CD4-positive, alpha-beta T cell treated with Interleukin-6 at 100 ng/mL for 8 hours (primary cell): ENCODE data around the gene ZNF384.

Experiments
- DNase-seq: peaks from one replicate; pipeline ENCODE4 v3.0.0-alpha.2; 2020; ENCODE audit warnings: mixed read lengths, low spot score

ZNF384 gene

GRCh38 chr12:6699259-6699988 is 10.2 kb upstream of the ZNF384 start:
- no peak for DNase-seq

GRCh38 chr12:6698352-6699046 is 9.3 kb upstream of the ZNF384 start:
- no peak for DNase-seq

- DNase-seq = no peak
These were observed 8.6 kb upstream of the ZNF384 start for GRCh38 chr12:6697584-6698351.

- no peak for DNase-seq
These were observed 7.8 kb upstream of the ZNF384 start for GRCh38 chr12:6696690-6697583.

GRCh38 chr12:6695313-6696045 is 6.3 kb upstream of the ZNF384 start:
- no peak for DNase-seq

GRCh38 chr12:6694701-6695100 is 5.5 kb upstream of the ZNF384 start:
- DNase-seq = no peak

GRCh38 chr12:6693832-6694355 is 4.7 kb upstream of the ZNF384 start:
- DNase-seq = no peak

- DNase-seq = no peak
These were observed 3.7 kb upstream of the ZNF384 start for GRCh38 chr12:6692888-6693287.

GRCh38 chr12:6691473-6691872 is 2.3 kb upstream of the ZNF384 start:
- DNase-seq = no peak

GRCh38 chr12:6688543-6688998 is 604 bp downstream of the ZNF384 start:
- peak; percentile 40 for DNase-seq

GRCh38 chr12:6685814-6686213 is 3.4 kb downstream of the ZNF384 start:
- DNase-seq = no peak

- DNase-seq = peak; percentile 39
These were observed 4.6 kb downstream of the ZNF384 start for GRCh38 chr12:6684609-6685008.

GRCh38 chr12:6676962-6677361 is 12.2 kb downstream of the ZNF384 start:
- no peak for DNase-seq

GRCh38 chr12:6672143-6672542 is 17.0 kb downstream of the ZNF384 start:
- DNase-seq = no peak

- no peak for DNase-seq
These were observed 21.5 kb downstream of the ZNF384 start for GRCh38 chr12:6667559-6668210.

GRCh38 chr12:6666211-6666610 is 23.0 kb downstream of the ZNF384 start:
- DNase-seq = no peak

- no peak for DNase-seq
These were observed 24.3 kb downstream of the ZNF384 start for GRCh38 chr12:6664902-6665301.

- DNase-seq = peak; percentile 99
These were observed 26.1 kb downstream of the ZNF384 start, which contains the start of gene ING4 for GRCh38 chr12:6662906-6663742. Gene ING4 (minus strand): TSS chr12:6663119. CDS start chr12:6663101, 18 bp downstream.

- no peak for DNase-seq
These were observed 26.6 kb downstream of the ZNF384 start for GRCh38 chr12:6662602-6662905.
